ENCODE data around the gene RPS17.
"Not testable (repeated sequence)": the region's sequence is repeated elsewhere in the genome, so short reads cannot be mapped to it uniquely, and the experiment has no call there.

RPS17 gene

GRCh38 chr15:82545002-82545401, 4.7 kb upstream of the RPS17 start:
- no peak for DNase-seq

- no peak for DNase-seq
These were observed 4.2 kb upstream of the RPS17 start for GRCh38 chr15:82544431-82544830.

DNA sequence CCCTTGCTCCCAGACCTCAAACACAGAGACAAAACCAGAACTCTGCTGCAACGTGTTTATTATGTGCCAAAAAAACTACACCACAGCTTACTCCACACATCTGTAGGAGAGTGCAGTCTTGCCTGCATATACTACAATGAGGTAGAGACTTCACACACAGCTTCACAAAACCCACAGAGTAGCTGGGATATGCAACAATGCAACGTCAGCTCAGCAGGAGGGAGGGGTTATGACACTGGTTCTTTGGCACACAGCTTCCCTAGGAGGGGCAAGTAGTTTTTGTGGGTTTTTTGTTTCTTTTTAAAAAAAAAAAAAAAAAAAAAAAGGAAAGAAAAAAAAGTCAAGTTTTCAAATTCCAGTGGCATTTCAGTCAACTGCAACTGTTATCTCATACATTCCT, 2.9 kb upstream of the RPS17 start:
- no peak for DNase-seq

DNA sequence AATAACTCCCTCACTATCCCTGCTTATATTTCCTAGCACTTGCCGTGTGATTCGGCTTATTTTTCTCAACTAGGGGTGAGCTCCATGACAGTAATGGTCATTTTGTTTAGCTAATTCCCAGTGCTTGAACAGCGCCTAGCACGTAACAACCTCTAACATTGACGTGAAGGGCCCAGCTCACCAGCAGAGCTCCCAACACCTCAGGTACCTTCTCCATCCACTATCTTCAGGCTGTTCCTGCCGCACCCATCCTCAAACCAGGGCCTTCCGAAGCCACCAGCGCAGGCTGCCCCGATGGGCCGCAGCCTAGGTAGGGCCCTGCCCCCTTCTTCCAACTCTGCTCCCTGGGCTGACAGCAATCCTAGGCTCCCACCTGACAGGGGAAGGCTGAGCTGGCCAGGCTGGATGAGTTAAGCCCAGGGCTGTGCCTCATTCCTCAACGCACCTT, 751 bp upstream of the RPS17 start:
- no peak for DNase-seq

GRCh38 chr15:82539691-82540054, 584 bp downstream of the RPS17 start:
- peak; percentile 41 for DNase-seq

DNA sequence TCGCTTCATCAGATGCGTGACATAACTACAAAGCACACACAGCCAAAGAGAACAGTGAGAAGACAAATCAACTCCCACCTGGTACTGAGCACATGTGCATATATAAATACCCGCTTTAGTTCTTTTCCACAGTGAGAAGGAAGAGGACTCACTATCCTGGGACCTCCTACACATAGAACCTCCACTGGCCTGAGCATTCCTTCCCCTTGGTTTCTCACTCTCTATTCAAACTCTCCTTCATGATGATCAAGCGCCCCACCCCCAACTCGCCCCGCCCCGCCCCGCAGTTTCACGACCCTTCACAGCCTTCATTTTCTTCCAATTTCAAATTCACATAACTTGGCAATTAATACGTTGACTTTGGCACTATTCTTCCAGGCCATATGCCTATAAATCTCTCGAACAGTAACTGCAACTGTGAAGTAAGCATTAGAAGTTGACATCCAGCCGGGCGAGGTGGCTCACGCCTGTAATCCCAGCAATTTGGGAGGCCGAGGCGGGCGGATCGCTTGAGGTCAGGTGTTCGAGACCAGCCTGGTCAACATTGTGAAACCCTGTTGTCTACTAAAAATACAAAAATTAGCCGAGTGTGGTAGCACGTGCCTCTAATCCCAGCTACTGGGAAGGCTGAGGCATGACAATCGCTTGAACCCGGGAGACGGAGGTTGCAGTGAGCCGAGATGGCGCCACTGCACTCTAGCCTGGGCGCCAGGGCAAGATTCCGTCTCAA, 1.1 kb downstream of the RPS17 start:
- no peak for DNase-seq

GRCh38 chr15:82537351-82537908, 2.8 kb downstream of the RPS17 start:
- no peak for DNase-seq

DNA sequence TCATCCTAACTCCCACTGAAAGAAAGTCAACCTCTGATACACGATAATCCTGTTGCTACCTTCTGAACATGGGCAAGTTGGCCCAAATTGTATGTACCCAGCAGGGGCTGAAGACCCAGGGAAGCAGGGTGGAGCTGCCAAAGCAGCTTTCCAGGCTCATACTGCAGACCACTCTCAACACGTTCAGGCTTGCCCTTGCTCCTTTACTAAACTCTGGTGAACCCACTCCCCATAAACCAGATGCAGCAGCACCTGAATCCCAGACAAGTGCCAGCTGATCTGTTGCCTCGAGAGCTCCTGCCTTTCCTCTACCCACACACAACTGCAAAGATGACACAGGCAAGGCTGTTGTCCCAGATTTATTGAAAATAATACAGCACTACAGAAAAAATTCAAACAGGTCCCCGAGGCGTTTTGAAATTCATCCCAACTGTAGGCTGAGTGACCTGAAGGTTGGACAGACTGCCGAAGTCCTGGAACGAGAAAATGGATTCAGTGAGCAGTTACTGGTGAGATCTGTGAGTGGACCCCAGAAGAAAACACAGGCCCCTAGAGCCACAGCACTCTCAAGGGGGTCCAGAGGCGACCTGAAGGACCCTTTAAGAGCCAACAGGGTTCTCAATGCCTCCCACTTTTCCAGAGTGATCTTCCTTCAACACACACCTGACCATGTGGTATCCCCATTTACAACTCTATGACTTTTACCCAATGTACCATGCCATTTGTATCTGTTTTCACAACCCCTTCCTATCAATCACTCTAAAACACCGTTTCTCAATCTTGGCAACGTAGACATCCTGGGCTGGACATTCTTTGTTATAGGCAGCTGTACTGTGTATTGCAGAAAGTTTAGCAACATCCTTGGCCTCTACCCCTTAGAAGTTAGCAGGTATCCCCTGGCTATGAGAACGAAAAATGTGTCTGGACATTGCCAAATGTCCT, 3.6 kb downstream of the RPS17 start:
- DNase-seq = no peak

DNA sequence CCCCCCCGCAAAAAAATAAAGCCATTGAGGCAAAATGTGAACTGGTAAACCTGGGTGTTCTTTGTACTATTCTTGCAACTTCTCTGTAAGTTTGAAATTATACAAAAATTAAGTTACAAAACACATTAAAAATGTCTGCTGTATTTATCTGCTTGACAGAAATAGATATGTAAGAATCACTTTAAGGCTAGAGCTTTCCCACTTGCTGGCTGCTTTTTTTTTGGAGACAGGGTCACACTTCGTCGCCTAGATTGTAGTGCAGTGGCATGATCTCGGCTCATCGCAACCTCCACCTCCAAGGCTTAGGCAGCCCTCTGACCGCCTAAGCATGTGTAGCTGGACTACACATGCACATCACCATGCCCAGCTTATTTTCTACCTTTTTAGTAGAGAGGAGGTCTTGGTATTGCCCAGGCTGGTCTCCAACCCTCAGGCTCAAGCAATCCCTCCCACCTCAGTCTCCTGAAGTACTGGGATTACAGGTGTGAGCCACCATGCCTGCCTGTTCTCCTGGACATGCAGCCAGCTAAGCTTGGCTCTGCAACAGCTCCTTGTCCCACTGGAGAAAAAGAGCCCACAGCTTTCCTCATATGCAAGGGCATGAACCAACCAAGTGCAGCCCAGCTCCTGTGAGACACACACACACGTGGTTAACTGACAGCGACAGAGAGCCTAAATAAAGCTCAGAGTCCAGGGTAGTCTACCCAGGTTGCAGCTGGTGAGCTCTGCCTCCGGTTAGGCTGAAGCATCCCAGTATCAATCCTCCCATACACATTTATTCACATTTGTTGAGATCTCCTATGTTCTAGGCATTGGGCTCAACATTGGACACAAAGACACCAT, 4.5 kb downstream of the RPS17 start:
- no peak for DNase-seq

DNA sequence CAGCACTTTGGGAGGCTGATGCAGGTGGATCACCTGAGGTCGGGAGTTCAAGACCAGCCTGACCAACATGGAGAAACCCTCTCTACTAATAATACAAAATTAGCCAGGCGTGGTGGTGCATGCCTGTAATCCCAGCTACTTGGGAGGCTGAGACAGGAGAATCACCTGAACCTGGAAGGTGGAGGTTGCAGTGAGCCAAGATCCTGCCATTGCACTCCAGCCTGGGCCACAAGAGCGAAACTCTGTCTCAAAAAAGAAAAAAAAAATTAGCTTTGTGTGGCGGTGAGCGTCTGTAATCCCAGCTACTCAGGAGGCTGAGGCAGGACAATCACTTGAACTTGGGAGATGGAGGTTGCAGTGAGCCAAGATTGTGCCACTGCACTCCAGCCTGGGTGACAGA, 5.1 kb downstream of the RPS17 start:
- DNase-seq = not testable (repeated sequence)

- DNase-seq = not testable (repeated sequence)
These were observed 5.8 kb downstream of the RPS17 start for GRCh38 chr15:82534457-82534861.

DNA sequence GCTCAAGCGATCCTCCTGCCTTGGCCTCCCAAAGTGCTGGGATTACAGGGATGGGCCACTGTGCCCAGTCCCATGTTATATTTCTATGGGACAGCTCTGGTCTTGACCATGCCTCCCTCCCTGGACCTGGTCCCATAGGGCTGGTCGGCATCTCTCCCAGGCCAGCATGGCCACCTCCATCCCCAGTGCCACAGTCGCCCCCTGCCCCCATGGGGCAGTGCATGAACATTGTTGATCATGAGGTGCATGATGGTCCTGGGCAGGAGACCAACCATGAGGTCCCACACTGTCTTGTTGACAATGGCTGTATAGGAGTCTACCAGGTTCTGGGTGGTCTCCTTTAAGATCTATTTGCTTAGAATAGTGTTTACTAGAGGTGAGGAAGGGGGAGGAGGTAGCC, 6.5 kb downstream of the RPS17 start:
- no peak for DNase-seq

DNA sequence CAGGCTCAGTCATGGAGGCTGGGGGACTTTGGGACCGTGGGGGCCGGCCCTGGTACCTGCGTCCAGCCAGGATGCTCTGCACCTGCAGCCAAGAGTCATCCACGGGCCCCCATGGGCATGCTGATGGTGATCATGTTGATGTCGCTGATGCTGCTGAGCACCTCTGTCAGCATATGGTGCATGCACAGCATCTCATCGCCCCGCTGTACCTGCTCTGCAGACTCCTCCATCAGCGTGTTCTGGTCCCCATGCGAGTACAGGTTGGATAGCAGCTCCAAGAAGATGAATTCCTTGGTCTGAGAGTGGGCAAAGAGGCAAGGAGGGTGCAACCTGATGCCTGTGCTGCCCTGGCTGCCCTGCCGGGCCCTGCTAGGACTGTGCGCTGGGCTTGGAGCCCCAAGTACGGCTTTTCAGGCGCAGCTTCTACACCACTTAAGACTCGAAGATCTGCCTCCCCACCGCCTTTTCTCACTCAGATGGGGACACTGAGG, 7.2 kb downstream of the RPS17 start:
- DNase-seq = no peak

DNA sequence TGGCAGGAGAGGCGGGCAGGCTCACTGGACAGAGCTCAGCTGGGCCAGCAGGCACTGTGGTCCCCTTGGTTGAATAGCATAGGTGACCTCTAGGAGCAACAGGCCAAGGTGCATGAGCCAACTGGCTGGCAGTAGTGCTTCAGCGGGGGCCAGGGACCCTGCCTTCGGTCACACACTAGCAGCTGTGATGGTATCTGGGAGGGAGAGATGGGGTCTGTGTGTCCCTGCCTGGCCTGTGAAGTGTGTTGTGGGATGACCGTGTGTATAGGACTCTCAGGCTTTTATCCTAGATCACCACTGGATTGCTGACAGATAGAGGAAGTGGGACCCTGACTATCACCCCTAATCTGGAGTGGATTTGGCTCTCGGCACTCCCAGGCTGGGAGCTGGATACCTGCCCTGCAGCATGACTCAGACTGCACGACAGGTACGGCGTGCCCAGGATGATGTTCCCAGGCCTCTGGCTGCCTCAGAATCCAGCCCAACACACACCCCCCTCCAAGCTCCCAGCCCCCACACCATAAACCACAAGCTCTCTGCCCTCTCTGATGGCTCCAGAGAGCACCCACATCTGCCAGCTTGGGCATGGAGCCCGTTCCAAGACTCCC, 7.8 kb downstream of the RPS17 start:
- no peak for DNase-seq

- no peak for DNase-seq
These were observed 8.5 kb downstream of the RPS17 start for GRCh38 chr15:82531496-82532382.

DNA sequence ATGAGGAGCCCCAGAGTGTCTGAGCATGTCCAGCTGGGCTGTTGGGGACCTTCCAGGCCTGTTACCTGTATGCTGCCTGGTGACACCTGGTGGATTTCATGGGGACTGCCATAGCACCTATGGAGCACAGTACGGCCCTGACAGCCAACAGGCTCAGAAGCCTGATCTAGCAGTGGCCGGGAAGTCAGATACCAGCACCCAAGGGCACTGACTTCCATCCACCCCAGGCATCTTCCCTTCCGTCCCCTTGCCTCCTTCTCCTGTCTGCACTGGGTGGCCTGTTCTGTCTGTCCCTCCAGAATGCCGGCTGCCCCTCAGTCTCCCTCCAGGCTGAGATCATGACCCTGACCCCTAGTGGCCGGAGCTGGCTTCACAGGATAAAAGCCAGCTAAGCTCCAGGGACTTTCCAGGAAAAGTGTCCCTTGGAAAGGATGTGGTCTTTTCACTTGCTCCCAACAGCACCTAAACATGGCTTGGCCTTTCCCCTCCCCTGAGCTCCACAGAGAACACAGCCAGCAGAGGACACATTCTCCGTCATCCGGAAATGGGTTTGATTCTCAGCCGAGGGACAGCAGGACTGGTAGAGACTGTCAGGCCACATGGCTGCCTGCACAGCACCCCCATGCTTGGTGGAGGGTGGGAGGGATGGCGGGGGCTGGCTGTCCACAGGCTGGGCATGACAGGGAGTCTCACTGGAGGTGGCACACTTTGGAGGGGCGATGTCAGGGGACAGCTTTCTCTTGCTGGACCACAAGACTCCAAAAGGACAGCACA, 9.5 kb downstream of the RPS17 start:
- peak; percentile 77 for DNase-seq

GRCh38 chr15:82530006-82530405, 10.3 kb downstream of the RPS17 start:
- DNase-seq = no peak

- not testable (repeated sequence) for DNase-seq
These were observed 26.7 kb downstream of the RPS17 start for GRCh38 chr15:82513587-82513986.

- DNase-seq = not testable (repeated sequence)
These were observed 32.6 kb downstream of the RPS17 start for GRCh38 chr15:82507693-82508092.

GRCh38 chr15:82507087-82507486, 33.2 kb downstream of the RPS17 start:
- DNase-seq = not testable (repeated sequence)
